ENCODE results near the gene SCAPER. TPM values are rescaled to one million over a fixed set of nuclear protein-coding genes. Genes with fewer than 3 reads are reported as not detected.
A peak's percentile ranks its signal among the peaks of the same experiment; 100 is the strongest.

SCAPER gene
- total and polyA plus RNA-seq, 10 of the 15 experiments (the other 5 are each of a cell fraction or from before 2014, with no cell fraction given): 1.0 to 7.7 (median 3.9) TPM

GRCh38 chr15:76338486-76339304 is 566.4 kb downstream of the SCAPER start:
- POLR2A ChIA-PET: no interaction called here
- ATAC-seq (no peak), DNase-seq (ENCODE audit: low read depth, low spot score) (no peak), FAIRE-seq (no peak)
- peak overlapping the region; percentile 96 for H3K4me2 ChIP-seq (ENCODE audit: control insufficient read depth, insufficient read depth)
- H3K36me3 ChIP-seq (ENCODE audit: control insufficient read depth in 2 of 2, insufficient read depth in 2 of 2, low read length in 1 of 2): no peaks in the 10 kb centered on the region
- H3K4me3 ChIP-seq: peak overlapping the region; percentile 73; the same call in 1 of the 2 replicates
- peaks cover 29% of the 10 kb centered on the region for H3K4me1 ChIP-seq (ENCODE audit: control insufficient read depth, insufficient read depth, low read length)
- no peaks in the 10 kb centered on the region; the same call in 1 of the 2 replicates for H3K79me2 ChIP-seq (ENCODE audit: control insufficient read depth, insufficient read depth, low read length)
- no peaks in the 10 kb centered on the region; the same call in 1 of the 3 replicates for H3K9me3 ChIP-seq (replicated peaks; ENCODE audit: control insufficient read depth, insufficient read depth, low read length)
- no peak overlapping the region for H3K9ac ChIP-seq (ENCODE audit: control insufficient read depth, insufficient read depth, low read length)
- peaks cover 21 to 26% of the 10 kb centered on the region in 2 experiments for H3K27me3 ChIP-seq (replicated peaks in 1 of 2; ENCODE audit: control insufficient read depth in 2 of 2, insufficient read depth in 2 of 2, low read length in 1 of 2)
- 32% methylated on average over 26 of the region's 26 CpGs for WGBS (ENCODE audit: insufficient coverage, insufficient replicate concordance, low lambda C conversion rate, missing lambda C conversion rate)
- SMC1A ChIA-PET (ENCODE audit: uncharacterized antibody, unreplicated experiment): no interaction called here
- H4K20me1 ChIP-seq (ENCODE audit: control insufficient read depth, insufficient read depth): no peaks in the 10 kb centered on the region
- BruUV-seq (replicated peaks): no TSS peak
- in situ Hi-C loops (cut with MboI) (no loop called here), intact Hi-C loops (cut with micrococcal nuclease; ENCODE audit: unreplicated experiment) (loop anchor here (5.0 kb wide), 1 partner anchor 146 kb away; no protein-coding TSS in a partner anchor)
- CTCF ChIA-PET: no interaction called here
- H2AFZ ChIP-seq (ENCODE audit: control insufficient read depth, low read depth, low read length): no peak overlapping the region
- TF ChIP-seq GABPA (IDR thresholded peaks at IDR 0.05; ENCODE audit: low read depth) (no peak), EZH2 (IDR thresholded peaks at IDR 0.05; ENCODE audit: borderline replicate concordance, control insufficient read depth, low read depth, low read length) (0 out of 2 replicates have a peak, but pooled peaks have one; percentile 13)
- RAD21 ChIA-PET (ENCODE audit: unreplicated experiment): no interaction called here
- H3K27ac ChIP-seq (ENCODE audit: control insufficient read depth, insufficient read depth): no peak overlapping the region

GRCh38 chr15:76337696-76338485 is 567.2 kb downstream of the SCAPER start:
- in situ Hi-C loops (cut with MboI): no loop called here
- RAD21 ChIA-PET (ENCODE audit: unreplicated experiment): no interaction called here
- H3K27ac ChIP-seq (ENCODE audit: control insufficient read depth, insufficient read depth): no peak overlapping the region
- H3K4me3 ChIP-seq: peak overlapping the region; percentile 62; the same call in 1 of the 2 replicates
- no peak overlapping the region; the same call in 1 of the 2 replicates for H3K9ac ChIP-seq (ENCODE audit: control insufficient read depth, insufficient read depth, low read length)
- CTCF ChIA-PET: no interaction called here
- H3K4me2 ChIP-seq (ENCODE audit: control insufficient read depth, insufficient read depth): peak overlapping the region; percentile 96
- POLR2A ChIA-PET: no interaction called here
- intact Hi-C loops (cut with micrococcal nuclease; ENCODE audit: unreplicated experiment): loop anchor here (5.0 kb wide), 1 partner anchor 146 kb away; no protein-coding TSS in a partner anchor
- WGBS (ENCODE audit: insufficient coverage, insufficient replicate concordance, low lambda C conversion rate, missing lambda C conversion rate): 6% methylated on average over 89 of the region's 89 CpGs
- H3K9me3 ChIP-seq (replicated peaks; ENCODE audit: control insufficient read depth, insufficient read depth, low read length): no peaks in the 10 kb centered on the region; the same call in 1 of the 3 replicates
- H3K79me2 ChIP-seq (ENCODE audit: control insufficient read depth, insufficient read depth, low read length): no peaks in the 10 kb centered on the region; the same call in 1 of the 2 replicates
- peak overlapping the region; percentile 10; the same call in 1 of the 2 replicates for H2AFZ ChIP-seq (ENCODE audit: control insufficient read depth, low read depth, low read length)
- FAIRE-seq: no peak
- no peak for DNase-seq (ENCODE audit: low read depth, low spot score)
- SMC1A ChIA-PET (ENCODE audit: uncharacterized antibody, unreplicated experiment): no interaction called here
- no peak for ATAC-seq
- no TSS peak for BruUV-seq (replicated peaks)
- peaks cover 21 to 27% of the 10 kb centered on the region in 2 experiments for H3K27me3 ChIP-seq (replicated peaks in 1 of 2; ENCODE audit: control insufficient read depth in 2 of 2, insufficient read depth in 2 of 2, low read length in 1 of 2)
- peaks cover 29% of the 10 kb centered on the region for H3K4me1 ChIP-seq (ENCODE audit: control insufficient read depth, insufficient read depth, low read length)
- H4K20me1 ChIP-seq (ENCODE audit: control insufficient read depth, insufficient read depth): no peaks in the 10 kb centered on the region
- no peaks in the 10 kb centered on the region for H3K36me3 ChIP-seq (ENCODE audit: control insufficient read depth in 2 of 2, insufficient read depth in 2 of 2, low read length in 1 of 2)
- TF ChIP-seq ZNF207 (IDR thresholded peaks at IDR 0.05; ENCODE audit: borderline replicate concordance) (no peak), BHLHE40 (IDR thresholded peaks at IDR 0.05; ENCODE audit: borderline replicate concordance in 1 of 2, low read depth in 2 of 2, low read length in 1 of 2) (peak in 1 of 2 experiments; percentile 59; a peak in 2 of 4 replicates)

Measured in GM12878 (cell line).